Mesenchymal stem cell (in vitro differentiated cells and primary cell): ENCODE measurements around the gene PDE4A.

ENCODE experiments used
- DNase-seq: peaks from one replicate; pipeline ENCODE4 v3.0.0-alpha.2; 2013
- H2AFZ ChIP-seq: one replicate; pipeline ENCODE4 v1.6.1; 2013; ENCODE audit warnings: low read depth, mild to moderate bottlenecking, control low read depth, inconsistent platforms, low read length, moderate library complexity
- H2AK5ac ChIP-seq: 2 replicates; pipeline ENCODE4 v1.6.1; 2013; ENCODE audit warnings: low read length, moderate library complexity, mild to moderate bottlenecking, inconsistent platforms; ENCODE audit not compliant: severe bottlenecking
- H2BK120ac ChIP-seq: one replicate; pipeline ENCODE4 v1.6.1; 2013; ENCODE audit warnings: low read depth, mild to moderate bottlenecking, inconsistent platforms, low read length, moderate library complexity
- H2BK12ac ChIP-seq, 2 experiments: one replicate each; pipeline ENCODE4 v1.6.1; 2013; ENCODE audit warnings: inconsistent platforms in 2 of 2, low read length in 2 of 2, mild to moderate bottlenecking in 2 of 2, moderate library complexity in 2 of 2, control low read depth in 1 of 2
- H2BK15ac ChIP-seq: one replicate; pipeline ENCODE4 v1.6.1; 2013; ENCODE audit warnings: mild to moderate bottlenecking, low read depth, inconsistent platforms; ENCODE audit not compliant: poor library complexity, severe bottlenecking
- H2BK5ac ChIP-seq: 2 replicates; pipeline ENCODE4 v1.6.1; 2013; ENCODE audit warnings: low read depth, mild to moderate bottlenecking, low read length, control low read depth, inconsistent platforms; ENCODE audit not compliant: poor library complexity, severe bottlenecking
- H3K14ac ChIP-seq, 2 experiments: one replicate each; pipeline ENCODE4 v1.6.1; 2013; ENCODE audit warnings: inconsistent platforms in 2 of 2, low read length in 2 of 2, control low read depth in 1 of 2, mild to moderate bottlenecking in 1 of 2, moderate library complexity in 1 of 2
- H3K18ac ChIP-seq, 2 experiments: one replicate each; pipeline ENCODE4 v1.6.1; 2013; ENCODE audit warnings: inconsistent platforms in 2 of 2, low read length in 2 of 2, control low read depth in 1 of 2, low read depth in 1 of 2, mild to moderate bottlenecking in 1 of 2
- H3K23ac ChIP-seq, 2 experiments: one replicate each; pipeline ENCODE4 v1.6.1; 2013; ENCODE audit warnings: inconsistent platforms in 2 of 2, low read length in 2 of 2, mild to moderate bottlenecking in 2 of 2, moderate library complexity in 2 of 2, control low read depth in 1 of 2
- H3K27ac ChIP-seq: 2 replicates; pipeline ENCODE4 v1.5.1; 2013; ENCODE audit warnings: mild to moderate bottlenecking, moderate library complexity, low read length, control low read depth, inconsistent platforms; ENCODE audit not compliant: poor library complexity, severe bottlenecking
- H3K27me3 ChIP-seq, 2 experiments: 2 replicates each; pipeline versions ENCODE4 v1.6.1 to v1.7.0; 2013; ENCODE audit warnings: low read length in 2 of 2, mild to moderate bottlenecking in 2 of 2, moderate library complexity in 2 of 2, control low read depth in 1 of 2, inconsistent platforms in 1 of 2; ENCODE audit not compliant: control insufficient read depth in 1 of 2, insufficient read depth in 1 of 2
- H3K36me3 ChIP-seq, 2 experiments: 2 replicates each; pipeline versions ENCODE4 v1.6.1 to v1.7.0; 2013; ENCODE audit warnings: low read length in 2 of 2, control low read depth in 1 of 2, inconsistent platforms in 1 of 2, low read depth in 1 of 2, mild to moderate bottlenecking in 1 of 2; ENCODE audit not compliant: insufficient read depth in 2 of 2, control insufficient read depth in 1 of 2
- H3K4ac ChIP-seq, 2 experiments: one replicate each; pipeline ENCODE4 v1.6.1; 2013; ENCODE audit warnings: inconsistent platforms in 2 of 2, low read length in 2 of 2, mild to moderate bottlenecking in 2 of 2, moderate library complexity in 2 of 2, control low read depth in 1 of 2, low read depth in 1 of 2
- H3K4me1 ChIP-seq: 2 replicates; pipeline ENCODE4 v1.6.1; 2013; ENCODE audit warnings: low read depth, low read length, control low read depth; ENCODE audit not compliant: control insufficient read depth, insufficient read depth
- H3K4me2 ChIP-seq: 2 replicates; pipeline ENCODE4 v1.6.1; 2013; ENCODE audit warnings: low read length, mild to moderate bottlenecking, inconsistent platforms; ENCODE audit not compliant: poor library complexity, severe bottlenecking
- H3K4me3 ChIP-seq, 2 experiments: 2 replicates each; pipeline versions ENCODE4 v1.5.1 to v1.7.0; 2013; ENCODE audit warnings: low read length in 2 of 2, mild to moderate bottlenecking in 2 of 2, control low read depth in 1 of 2, low read depth in 1 of 2; ENCODE audit not compliant: insufficient read depth in 1 of 2
- H3K79me1 ChIP-seq: replicated peaks from 2 replicates; pipeline ENCODE4 v1.6.1; 2013; ENCODE audit warnings: mild to moderate bottlenecking, control low read depth, low read length, inconsistent platforms; ENCODE audit not compliant: poor library complexity, severe bottlenecking
- H3K9ac ChIP-seq: 2 replicates; pipeline ENCODE4 v1.7.0; 2013; ENCODE audit warnings: mild to moderate bottlenecking, low read length, moderate library complexity
- H3K9me3 ChIP-seq: 2 replicates; pipeline ENCODE4 v1.7.0; 2013; ENCODE audit warnings: mild to moderate bottlenecking, low read length; ENCODE audit not compliant: control insufficient read depth
- H4K8ac ChIP-seq: one replicate; pipeline ENCODE4 v1.6.1; 2013; ENCODE audit warnings: inconsistent platforms, mild to moderate bottlenecking, low read length, moderate library complexity
- H4K91ac ChIP-seq: one replicate; pipeline ENCODE4 v1.6.1; 2013; ENCODE audit warnings: mild to moderate bottlenecking, low read length, inconsistent platforms
- WGBS: methylation state at CpG from one replicate; pipeline ENCODE4 v1.1.7; 2013; ENCODE audit warnings: mixed read lengths; 5-methylcytosine and 5-hydroxymethylcytosine counted together

The PDE4A gene

GRCh38 chr19:10418235-10418484 is 2.2 kb upstream of the PDE4A start:
- Histone ChIP-seq H3K9ac (no peak overlapping the region), H2BK15ac (no peak overlapping the region), H3K27me3 (peaks cover 58 to 63% of the 10 kb centered on the region in 2 experiments), H2AK5ac (no peak overlapping the region), H2BK120ac (no peak overlapping the region), H3K14ac (no peak overlapping the region), H3K27ac (no peak overlapping the region), H3K4me2 (no peak overlapping the region), H3K4me1 (peaks cover 38% of the 10 kb centered on the region), H3K36me3 (no peaks in the 10 kb centered on the region), H3K79me1 (no peaks in the 10 kb centered on the region), H3K4ac (no peak overlapping the region), H3K18ac (no peak overlapping the region), H3K23ac (no peak overlapping the region), H2BK5ac (no peak overlapping the region), H3K4me3 (no peak overlapping the region), H2AFZ (no peak overlapping the region), H4K8ac (no peak overlapping the region), H2BK12ac (no peak overlapping the region), H4K91ac (no peak overlapping the region), H3K9me3 (peaks cover 3% of the 10 kb centered on the region)
- no peak for DNase-seq
- 0% methylated on average over 3 of the region's 3 CpGs for WGBS

DNA sequence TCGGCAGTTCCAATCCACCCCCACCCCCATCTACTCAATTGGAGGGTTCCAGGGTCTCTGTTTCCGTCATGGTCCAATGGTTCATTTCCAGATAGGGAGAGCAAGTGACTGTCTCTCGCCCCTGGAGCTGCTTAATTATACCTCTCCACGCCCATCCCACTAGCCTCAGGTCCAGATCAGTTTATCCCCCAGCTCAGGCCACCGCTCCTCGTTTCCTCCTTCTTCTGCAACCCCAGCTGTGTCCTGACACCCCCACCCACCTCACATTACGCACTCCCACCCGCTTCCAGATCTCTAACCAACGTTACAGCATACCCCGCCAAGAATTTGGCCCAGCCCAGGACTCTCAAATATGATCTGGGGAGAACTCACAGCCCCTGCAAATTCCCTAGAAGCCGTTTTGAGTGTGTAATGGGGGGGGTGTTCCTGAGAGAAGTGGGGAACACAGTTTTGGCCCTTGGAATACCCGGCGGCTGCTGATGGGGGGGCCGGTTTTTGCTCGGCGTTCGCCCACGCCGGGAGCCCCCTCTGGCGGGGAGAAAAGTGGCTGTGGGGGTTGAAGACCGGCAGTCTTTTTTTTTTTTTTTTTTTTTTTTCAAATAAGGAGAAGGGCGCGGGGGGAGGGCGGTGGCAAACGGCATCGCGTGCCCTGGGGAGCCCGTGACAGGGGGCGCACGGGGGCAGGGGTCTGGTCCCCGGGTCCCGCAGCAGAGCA is 1.7 kb upstream of the PDE4A start:
- Histone ChIP-seq H2BK120ac (no peak overlapping the region), H4K8ac (no peak overlapping the region), H3K23ac (no peak overlapping the region), H3K9me3 (peaks cover 3% of the 10 kb centered on the region), H4K91ac (no peak overlapping the region), H3K4me2 (no peak overlapping the region), H3K4me1 (peaks cover 38% of the 10 kb centered on the region), H3K27me3 (peaks cover 63 to 68% of the 10 kb centered on the region in 2 experiments), H3K18ac (no peak overlapping the region), H3K9ac (no peak overlapping the region), H3K14ac (no peak overlapping the region), H3K36me3 (no peaks in the 10 kb centered on the region), H2AK5ac (no peak overlapping the region), H3K4me3 (no peak overlapping the region), H3K4ac (no peak overlapping the region), H2BK5ac (no peak overlapping the region), H3K27ac (no peak overlapping the region), H3K79me1 (no peaks in the 10 kb centered on the region), H2BK15ac (no peak overlapping the region), H2BK12ac (no peak overlapping the region), H2AFZ (no peak overlapping the region)
- no peak for DNase-seq
- WGBS = 3% methylated on average over 26 of the region's 32 CpGs

- peaks cover 3% of the 10 kb centered on the region for H3K9me3 ChIP-seq
- peaks cover 69 to 73% of the 10 kb centered on the region in 2 experiments for H3K27me3 ChIP-seq
- H3K23ac ChIP-seq = no peak overlapping the region
- peak overlapping the region; percentile 64 for H3K4me2 ChIP-seq
- H2AK5ac ChIP-seq = no peak overlapping the region
- no peak overlapping the region for H2AFZ ChIP-seq
- no peaks in the 10 kb centered on the region for H3K36me3 ChIP-seq
- no peak overlapping the region for H2BK12ac ChIP-seq
- peak overlapping the region in 1 of 2 experiments; percentile 5 for H3K18ac ChIP-seq
- H3K14ac ChIP-seq = no peak overlapping the region
- peak overlapping the region; percentile 33 for H3K9ac ChIP-seq
- H4K91ac ChIP-seq = no peak overlapping the region
- no peak overlapping the region for H2BK120ac ChIP-seq
- H3K4me1 ChIP-seq = peaks cover 42% of the 10 kb centered on the region
- no peak overlapping the region for H3K27ac ChIP-seq
- DNase-seq = no peak
- peak overlapping the region; percentile 35 to 52 for H3K4me3 ChIP-seq
- no peak overlapping the region for H4K8ac ChIP-seq
- H2BK5ac ChIP-seq = no peak overlapping the region
- H3K4ac ChIP-seq = peak overlapping the region in 1 of 2 experiments; percentile 69
- no peaks in the 10 kb centered on the region for H3K79me1 ChIP-seq
- H2BK15ac ChIP-seq = no peak overlapping the region
- WGBS = 1% methylated on average over 30 of the region's 40 CpGs
Measured at GRCh38 chr19:10419200-10419645, 1.1 kb upstream of the PDE4A start.

GRCh38 chr19:10419646-10420443 is 493 bp upstream of the PDE4A start:
- 1% methylated on average over 54 of the region's 61 CpGs for WGBS
- Histone ChIP-seq H3K14ac (no peak overlapping the region), H2BK15ac (no peak overlapping the region)

More at GRCh38 chr19:10419646-10420443, 493 bp upstream of the PDE4A start:
- no peaks in the 10 kb centered on the region for H3K79me1 ChIP-seq
- peak overlapping the region; percentile 33 for H3K9ac ChIP-seq
- H2AK5ac ChIP-seq = no peak overlapping the region
- peaks cover 73 to 78% of the 10 kb centered on the region in 2 experiments for H3K27me3 ChIP-seq
- H3K36me3 ChIP-seq = no peaks in the 10 kb centered on the region
- no peak overlapping the region for H2BK12ac ChIP-seq
- peaks cover 46% of the 10 kb centered on the region for H3K4me1 ChIP-seq
- H3K4ac ChIP-seq = no peak overlapping the region
- peak; percentile 83 for DNase-seq
- H3K9me3 ChIP-seq = no peaks in the 10 kb centered on the region
- H2AFZ ChIP-seq = no peak overlapping the region
- H2BK5ac ChIP-seq = no peak overlapping the region
- H4K8ac ChIP-seq = no peak overlapping the region
- peak overlapping the region; percentile 44 to 52 for H3K4me3 ChIP-seq
- H3K27ac ChIP-seq = no peak overlapping the region
- peak overlapping the region in 1 of 2 experiments; percentile 5 for H3K18ac ChIP-seq
- H3K4me2 ChIP-seq = peak overlapping the region; percentile 64
- no peak overlapping the region for H2BK120ac ChIP-seq
- no peak overlapping the region for H3K23ac ChIP-seq
- H4K91ac ChIP-seq = no peak overlapping the region
